ENCODE data around the gene NT5DC3.

DNA sequence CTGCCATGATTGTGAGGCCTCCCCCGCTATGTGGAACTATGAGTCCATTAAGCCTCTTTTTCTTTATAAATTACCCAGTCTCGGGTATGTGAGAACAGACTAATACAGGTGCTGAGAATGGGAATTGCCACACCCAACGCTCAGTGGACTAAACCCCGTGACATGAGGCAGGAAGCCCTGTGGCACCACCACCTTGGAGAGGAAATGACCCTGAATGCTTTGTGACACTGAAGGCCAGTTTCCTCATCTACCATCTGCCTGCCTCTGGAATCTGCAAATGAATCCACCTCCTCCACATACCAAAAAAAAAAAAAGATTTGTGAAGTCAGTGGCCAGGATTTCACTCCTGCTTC is 41.6 kb downstream of the NT5DC3 start:
- no peak for TF ChIP-seq POLR2A (IDR thresholded peaks at IDR 0.05)
- TF ChIP-seq, protein P1, sequence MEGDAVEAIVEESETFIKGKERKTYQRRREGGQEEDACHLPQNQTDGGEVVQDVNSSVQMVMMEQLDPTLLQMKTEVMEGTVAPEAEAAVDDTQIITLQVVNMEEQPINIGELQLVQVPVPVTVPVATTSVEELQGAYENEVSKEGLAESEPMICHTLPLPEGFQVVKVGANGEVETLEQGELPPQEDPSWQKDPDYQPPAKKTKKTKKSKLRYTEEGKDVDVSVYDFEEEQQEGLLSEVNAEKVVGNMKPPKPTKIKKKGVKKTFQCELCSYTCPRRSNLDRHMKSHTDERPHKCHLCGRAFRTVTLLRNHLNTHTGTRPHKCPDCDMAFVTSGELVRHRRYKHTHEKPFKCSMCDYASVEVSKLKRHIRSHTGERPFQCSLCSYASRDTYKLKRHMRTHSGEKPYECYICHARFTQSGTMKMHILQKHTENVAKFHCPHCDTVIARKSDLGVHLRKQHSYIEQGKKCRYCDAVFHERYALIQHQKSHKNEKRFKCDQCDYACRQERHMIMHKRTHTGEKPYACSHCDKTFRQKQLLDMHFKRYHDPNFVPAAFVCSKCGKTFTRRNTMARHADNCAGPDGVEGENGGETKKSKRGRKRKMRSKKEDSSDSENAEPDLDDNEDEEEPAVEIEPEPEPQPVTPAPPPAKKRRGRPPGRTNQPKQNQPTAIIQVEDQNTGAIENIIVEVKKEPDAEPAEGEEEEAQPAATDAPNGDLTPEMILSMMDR (IDR thresholded peaks at IDR 0.05) = no peak
